TTC549 (cell line): ENCODE results near the gene MRPL16.
"Not testable (repeated sequence)": the region's sequence is repeated elsewhere in the genome, so short reads cannot be mapped to it uniquely, and the experiment has no call there.

Experiments used
- FAIRE-seq: peaks from 2 replicates; lab custom pipeline; 2012; peaks lifted over from hg19 to GRCh38; lab: Jason Lieb, UNC

Gene MRPL16

DNA sequence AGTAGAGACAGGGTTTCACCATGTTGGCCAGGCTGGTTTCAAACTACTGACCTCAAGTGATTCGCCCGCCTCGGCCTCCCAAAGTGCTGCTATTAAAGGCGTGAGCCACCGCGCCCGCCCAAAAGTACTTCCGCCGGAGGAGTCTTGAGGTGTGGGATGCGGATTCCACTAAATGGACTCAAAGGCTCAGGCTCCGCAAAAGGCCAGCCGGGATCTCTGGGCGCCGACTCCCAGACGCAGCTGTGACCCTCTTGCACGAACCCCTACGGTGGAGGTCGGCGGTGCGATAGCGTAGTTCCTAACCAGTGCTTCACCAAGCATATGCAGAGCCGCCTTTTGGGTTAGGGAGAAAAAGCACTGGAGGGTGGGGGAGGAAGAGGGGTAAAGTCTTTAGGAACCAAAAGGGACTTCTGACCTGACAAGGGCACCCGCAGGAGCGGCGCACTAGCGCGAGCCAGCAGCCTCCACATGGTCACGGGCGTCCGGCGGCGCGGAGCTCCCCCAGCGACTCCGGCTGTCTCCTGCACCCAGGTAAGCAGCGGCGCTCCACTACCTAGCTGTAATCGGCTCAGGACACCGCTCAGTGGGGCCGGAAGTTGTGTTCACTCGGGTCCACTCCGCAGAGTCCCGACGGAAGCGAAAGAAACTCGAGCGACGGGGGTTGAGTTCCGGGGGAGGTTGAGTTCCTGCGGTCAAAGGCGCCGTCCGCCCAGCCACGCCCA lies at the start of gene MRPL16:
Gene MRPL16, minus strand, starts transcription at position 590 of the 722 bp plus-strand sequence. Its CDS starts 120 bp downstream, at position 470.
- no peak for FAIRE-seq

DNA sequence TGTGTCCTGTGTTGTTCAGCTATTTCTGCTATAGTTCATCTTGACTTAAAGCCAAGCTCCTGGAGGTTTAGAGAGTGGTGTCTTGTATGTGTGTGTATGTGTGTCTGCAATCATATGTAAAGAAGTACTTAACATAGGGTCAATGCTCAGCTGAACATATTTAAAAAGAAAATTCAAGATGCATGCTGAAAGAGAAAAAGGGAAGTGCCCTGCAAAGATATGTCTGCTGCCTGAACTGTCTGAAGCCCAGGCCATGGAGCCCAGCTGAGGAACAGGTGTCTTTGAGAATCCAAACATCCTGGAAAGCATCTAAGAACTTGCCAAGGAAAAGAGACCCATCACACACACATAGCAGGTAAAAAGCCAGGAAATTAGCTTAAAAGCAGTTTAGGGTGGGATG lies 49.1 kb upstream of the MRPL16 start:
- no peak for FAIRE-seq

DNA sequence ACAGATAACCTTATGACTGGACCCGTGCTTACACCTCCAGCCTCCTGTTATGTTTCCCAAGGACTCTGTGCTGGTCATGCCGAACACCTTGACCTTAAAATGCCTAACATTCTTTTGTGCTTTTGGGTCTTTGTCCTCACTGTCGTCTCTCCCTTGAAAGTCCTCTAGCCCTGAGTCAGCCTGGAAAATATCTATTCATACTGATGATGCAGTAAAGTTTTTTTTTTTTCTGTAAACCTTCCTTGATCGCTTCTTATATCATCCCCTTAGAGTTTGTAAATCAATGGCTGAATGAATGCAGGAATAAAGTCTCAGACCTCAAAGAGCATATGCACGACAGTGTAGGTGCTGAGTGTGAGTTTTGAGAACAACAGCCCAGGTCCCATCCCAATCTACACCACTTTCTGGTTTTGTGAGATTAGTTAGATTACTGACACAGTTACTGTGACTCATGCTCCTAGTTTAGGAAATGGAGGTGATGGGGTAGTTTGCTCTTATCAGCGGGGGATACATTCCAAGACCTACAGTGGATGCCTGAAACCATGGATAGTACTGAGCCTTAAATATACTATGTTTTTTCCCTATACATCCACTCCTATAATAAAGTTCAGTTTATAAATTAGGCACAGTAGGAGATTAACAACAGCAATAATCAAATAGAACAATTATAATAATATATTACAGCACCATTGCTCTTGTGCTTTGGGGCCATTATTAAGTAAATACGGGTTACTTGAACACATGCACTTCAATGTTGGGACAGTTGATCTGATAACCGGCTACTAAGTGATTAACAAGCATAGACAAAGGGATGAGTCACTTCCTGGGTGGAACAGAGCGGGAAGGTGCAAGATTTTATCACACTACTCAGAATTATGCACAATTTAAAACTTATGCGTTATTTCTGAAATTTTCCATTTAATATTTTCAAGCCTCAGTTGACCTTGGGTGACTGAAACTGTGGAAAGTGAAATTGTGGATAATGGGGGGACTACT lies 47.2 kb upstream of the MRPL16 start:
- FAIRE-seq: no peak

DNA sequence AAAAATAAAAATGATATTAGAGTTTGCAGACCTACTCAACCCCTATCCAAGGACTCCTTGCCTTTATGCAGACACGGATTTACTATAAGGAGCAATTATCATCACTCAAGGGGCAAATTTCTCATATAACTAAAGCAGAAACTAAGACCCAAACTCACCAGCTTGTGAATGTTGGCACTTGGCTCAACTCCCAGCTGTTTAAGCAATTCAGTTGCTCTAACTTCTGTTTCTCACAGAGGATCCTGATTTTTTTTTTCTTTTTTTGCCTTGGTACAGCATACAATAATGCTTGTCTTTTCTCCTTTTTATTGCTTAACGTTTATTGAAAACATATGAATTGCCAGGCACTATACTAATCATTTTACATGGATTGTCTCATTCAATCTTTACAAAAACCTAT lies 44.3 kb upstream of the MRPL16 start:
- no peak for FAIRE-seq

DNA sequence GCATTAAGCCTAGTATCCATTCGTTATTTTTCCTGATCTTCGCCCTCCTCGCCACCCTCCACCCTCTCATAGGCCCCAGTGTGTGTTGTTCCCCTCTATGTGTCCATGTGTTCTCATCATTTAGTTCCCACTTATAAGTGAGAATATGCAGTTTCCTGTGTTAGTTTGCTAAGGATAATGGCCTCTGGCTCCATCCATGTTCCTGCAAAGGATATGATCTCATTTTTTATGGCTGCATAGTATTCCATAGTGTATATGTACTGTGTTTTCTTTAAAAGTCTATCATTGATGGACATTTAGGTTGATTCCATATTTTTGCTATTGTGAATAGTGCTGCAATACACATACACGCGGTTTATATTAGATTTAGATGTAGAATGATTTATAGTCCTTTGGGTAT lies 40.8 kb upstream of the MRPL16 start:
- FAIRE-seq: not testable (repeated sequence)

DNA sequence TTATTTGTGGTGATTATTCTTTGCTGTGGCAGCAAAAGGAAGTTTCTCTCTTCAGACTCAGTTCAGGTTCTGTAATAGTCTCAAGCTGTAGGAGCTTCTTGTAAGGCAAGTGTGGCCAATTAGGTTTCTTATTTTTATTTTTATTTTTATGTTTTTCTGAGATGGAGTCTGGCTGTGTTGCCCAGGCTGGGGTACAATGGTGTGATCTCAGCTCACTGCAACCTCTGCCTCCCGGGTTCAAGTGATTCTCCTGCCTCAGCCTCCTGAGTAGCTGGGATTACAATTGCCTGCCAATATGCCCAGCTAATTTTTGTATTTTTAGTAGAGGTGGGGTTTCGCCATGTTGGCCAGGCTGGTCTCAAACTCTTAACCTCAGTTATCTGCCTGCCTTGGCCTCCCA lies 39.0 kb upstream of the MRPL16 start:
- not testable (repeated sequence) for FAIRE-seq

DNA sequence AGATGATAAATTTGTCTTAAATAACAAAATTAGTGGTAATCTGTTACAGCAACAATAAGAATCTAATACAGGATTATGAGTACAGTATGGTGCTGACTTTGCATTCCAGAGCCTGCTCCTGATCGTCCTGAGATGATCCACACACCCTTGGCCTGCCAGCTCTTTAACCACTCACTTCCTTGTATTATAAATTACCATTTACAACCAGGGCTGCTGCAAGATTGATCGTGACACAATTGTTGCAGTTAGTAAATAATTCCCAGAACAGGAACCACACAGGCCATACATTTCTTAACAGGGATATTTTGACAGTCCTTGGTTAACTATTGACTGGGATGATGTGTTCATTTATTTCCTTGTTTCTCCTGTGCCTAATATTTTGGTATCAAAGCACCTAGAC lies 38.6 kb upstream of the MRPL16 start:
- no peak for FAIRE-seq

DNA sequence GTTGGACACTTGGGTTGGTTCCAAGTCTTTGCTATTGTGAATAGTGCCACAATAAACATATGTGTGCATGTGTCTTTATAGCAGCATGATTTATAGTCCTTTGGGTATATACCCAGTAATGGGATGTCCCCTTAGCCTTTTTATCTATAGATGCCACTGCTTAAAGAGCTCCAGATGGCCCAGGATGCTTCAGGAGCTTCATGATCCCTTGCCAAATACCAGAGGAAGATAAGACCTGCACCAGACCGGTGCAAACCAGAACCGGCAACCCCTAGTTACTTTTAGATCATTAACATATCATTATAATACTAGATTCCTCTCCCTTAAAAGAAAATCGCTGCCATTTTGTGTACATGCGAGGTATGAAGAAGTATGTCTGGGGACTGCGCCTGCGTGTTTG lies 37.9 kb upstream of the MRPL16 start:
- FAIRE-seq: not testable (repeated sequence)

DNA sequence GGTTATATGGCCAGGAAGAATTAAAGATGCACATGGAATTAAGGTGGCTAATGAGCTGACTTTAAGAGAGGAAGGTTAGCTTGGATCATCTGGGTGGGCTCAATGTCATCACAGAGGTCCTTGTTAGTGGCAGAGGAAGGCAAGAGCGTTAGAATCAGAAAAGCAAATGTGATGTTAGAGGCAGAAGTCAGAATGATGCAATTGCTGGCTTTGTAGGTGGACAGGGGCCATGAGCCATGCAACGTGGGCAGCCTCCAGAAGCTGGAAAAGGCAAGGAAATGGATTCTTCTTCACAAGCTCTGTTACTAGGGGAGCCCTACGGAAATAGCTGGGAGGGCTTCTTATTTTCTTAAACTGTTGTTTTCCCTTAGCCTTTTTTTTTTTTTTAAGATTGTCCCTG lies 37.0 kb upstream of the MRPL16 start:
- no peak for FAIRE-seq

DNA sequence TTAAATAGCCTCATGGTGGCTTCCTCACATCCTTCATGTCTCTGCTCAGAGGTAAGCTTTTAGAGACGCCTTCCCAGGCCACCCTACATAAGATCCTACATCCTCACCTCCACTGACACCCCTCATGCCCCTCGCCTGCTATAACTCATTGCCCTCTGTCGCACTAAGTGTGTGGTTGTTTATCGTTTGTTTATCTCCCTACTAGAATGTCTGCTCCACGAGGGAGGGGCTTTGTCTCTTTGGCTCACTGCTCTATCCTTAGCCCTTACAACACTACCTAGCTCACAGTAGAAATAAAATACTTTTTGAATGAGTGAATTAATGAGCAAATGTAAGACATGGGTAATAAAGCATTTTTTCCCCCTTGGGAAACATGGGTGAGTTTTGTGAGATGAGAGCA lies 36.0 kb upstream of the MRPL16 start:
- no peak for FAIRE-seq

DNA sequence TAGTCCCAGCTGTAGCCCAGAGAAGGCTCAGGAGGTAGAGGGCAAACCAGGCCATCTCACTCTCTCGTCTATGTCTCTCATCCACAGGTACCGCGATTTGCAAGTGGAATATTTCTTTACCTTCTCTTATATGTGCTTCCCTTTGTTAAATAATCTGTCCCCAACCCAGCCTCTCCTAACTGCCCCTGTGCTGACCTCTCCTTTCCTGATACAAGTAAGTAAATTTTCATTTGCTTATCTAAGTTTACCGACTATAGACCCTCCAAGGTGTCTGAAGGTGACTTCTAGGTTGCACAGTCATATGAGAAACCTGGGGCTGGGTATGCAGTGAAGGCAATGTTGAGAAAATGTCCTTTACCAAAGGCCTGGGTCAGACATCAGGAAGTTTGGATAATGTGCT lies 34.8 kb upstream of the MRPL16 start, which contains the start of gene CBLIF:
Gene CBLIF, minus strand, starts transcription at position 101 of the 400 bp plus-strand sequence. Its CDS starts 46 bp downstream, at position 55.
- no peak for FAIRE-seq

DNA sequence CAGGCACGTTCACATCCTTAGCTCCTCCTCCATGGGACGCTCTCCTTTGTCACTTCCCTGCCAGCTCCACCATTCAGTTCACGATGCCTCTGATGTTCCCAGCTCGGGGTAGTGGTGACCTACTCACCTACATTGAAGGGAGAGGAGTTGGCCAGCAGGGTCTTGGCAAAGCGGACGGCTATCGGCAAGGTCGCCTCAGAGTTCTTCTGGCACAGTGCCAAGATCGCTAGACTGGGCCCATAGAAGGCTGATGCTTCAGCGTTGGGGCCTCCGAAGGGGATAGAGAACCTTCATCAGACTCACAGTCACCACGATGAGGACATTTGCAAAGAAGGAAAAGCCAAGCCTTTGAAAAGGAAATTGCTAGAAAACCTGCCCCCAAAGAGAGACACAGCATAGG lies 31.7 kb upstream of the MRPL16 start:
- FAIRE-seq: no peak

DNA sequence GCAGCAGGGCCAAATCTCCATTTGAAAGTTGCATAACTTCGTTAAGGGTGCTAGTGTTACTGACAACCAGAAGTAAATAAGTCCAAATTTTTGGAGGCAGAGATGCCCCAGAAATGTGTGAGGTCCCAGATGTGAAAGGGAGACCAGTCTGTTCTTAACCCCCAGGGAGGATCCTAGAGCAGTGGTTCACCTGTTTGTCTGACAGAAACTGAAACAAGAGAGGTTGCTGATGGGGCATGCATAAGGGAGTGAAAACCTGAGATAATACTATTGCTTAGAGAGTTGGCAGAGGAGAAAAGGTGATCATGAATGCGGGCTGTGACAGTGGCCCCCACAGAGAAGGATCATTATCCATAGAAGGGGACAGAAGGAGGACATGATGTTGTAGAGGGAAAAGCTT lies 30.9 kb upstream of the MRPL16 start:
- FAIRE-seq: no peak

DNA sequence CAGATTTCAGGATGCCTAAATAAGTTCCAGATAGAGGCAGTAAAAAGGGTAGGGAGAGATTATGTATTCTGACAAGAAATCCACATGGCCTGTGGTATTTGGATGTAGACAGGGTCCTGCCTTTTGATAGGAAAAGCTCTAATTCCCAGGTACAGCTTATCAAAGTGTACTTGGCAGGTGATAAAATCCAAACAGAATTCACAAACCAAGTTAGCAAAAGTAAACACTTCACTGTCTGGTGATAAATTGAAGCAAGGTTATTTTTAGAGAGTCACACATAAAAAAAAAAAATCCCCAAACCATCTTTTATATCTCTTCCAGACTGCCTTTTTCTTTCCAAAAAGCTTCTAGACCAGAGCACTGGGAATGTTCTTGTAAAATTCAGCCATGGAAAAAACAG lies 29.0 kb upstream of the MRPL16 start:
- no peak for FAIRE-seq

DNA sequence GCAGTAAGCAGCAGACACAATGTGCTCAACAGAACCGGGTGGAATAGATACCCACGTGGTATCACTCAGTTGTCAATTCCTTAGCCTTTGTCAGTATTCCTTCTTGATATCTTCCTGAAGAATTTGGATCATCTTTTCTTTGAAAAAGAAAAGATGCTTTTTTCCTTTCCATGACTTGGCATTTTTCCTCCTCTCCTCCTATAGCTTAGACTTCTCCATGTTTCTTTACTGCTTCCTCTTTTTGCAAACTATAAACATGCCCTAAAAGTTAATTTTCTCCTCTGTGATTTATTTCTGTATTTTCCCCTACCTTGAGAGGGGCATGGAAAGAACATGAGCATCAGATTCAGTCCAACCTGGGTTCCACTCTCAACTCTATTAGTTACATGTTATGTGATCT lies 23.0 kb upstream of the MRPL16 start:
- no peak for FAIRE-seq

DNA sequence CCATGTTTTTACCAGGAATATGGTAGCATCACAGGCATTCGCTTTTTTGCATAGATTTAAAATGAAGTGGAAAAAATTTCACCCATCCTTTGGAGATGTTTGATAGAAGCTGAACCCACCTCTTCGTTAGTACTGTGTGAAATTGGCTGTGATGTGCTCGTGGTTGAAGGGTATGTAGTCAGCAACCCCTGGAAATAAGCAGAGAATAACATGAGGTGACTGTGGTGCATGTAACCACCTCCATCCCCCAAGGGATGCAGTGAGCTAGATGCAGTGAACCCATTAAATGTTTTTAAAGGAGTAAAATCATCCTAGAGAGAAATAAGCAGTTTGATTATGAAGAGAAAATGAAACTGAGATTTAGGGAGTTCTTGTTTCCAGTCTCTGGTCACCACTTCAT lies 18.8 kb upstream of the MRPL16 start:
- FAIRE-seq: no peak

DNA sequence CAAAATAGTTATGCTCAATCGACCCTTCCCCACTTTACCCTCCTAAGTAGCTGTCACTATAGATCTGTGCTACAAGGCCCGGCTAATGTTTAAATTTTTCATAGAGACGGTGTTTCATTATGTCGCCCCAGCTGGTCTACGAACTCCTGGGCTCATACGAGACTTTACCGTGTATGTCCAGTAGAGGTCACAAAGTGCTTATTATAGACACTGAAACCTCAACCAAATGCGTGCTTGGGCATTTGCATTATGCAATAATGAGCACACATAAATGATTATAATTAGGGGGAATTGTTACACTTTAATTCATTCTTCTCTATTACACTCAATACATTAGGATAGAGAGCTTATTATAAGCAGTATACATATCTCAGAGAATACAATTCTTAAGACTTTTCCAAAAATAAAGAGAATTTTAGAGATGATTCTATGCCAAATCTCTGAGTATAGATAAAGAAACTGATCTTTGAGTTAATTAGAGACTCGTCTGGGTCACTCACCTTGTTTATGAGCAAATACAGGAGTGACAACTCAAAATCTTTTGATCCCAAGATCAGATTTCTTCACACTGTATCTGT lies 12.5 kb upstream of the MRPL16 start:
- FAIRE-seq: peak; percentile 62

DNA sequence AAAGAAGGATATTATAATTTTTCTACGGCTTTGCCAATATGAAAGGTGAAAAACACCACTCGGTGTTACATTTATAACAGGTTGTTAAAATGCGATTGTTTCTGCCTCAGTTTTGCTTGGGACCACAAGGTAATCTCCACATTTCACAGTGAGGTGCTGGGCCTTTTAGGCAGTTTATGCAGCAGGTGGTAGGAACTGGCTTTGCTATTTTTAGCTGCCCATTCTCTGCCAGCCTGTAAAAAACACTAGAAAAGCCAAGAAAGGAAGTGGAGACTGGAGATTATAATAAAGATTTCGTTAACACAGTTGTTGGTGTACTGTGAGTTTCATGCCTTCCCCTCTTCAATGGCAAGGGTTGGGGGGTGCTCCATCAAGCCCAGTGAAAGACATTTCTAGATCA lies 8.0 kb upstream of the MRPL16 start:
- FAIRE-seq: no peak

DNA sequence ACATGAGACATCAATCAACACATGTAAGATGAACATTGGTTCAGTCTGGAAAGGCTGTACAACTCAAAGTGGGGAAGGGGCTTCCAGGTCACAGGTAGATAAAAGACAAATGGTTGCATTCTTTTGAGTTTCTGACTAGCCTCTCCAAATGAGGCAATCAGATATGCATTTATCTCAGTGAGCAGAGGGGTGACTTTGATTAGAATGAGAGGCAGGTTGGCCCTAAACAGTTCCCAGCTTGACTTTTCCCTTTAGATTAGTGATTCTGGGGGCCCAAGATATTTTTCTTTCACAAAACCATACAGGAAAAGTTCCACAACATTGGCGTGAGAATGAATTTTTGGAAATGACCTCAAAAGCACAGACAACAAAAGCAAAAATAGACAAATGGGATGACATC lies 5.9 kb upstream of the MRPL16 start:
- FAIRE-seq: not testable (repeated sequence)

DNA sequence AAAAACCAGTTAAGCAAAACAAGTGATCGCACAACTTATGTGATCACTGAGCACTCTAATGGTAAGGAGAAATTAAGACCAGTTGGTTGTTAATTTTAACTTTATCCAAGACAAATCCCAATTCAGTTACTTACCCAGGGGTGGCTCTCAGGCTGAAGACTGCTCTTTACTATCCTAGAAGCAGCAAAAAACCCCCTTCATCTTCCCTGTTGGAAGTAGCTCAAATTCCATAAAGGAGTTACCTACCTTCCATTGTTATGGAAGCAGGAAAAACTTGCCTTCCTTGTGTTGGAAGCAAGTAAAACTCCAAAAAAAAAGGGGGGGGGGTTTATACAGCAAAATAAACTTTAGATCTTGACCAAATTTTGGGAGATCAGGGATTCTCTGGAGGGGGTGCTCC lies 5.2 kb upstream of the MRPL16 start:
- no peak for FAIRE-seq

DNA sequence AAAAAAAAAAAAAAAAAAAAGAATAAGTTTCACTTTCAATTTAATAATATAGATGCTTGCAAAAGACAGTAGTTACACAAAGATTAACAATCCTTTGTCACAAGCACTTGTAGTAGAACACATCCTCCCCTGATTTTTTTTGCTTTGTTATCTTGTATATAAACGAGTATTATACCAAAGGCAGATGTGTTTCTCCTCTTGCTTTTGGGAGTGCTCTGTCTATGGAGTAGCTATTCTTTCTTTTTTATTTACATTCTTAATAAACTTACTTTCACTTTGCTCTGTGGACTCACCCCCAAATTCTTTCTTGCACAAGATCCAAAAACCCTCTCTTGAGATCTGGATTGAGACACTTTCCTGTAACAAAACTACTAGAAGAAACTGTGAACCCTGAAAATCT lies 3.4 kb upstream of the MRPL16 start:
- no peak for FAIRE-seq

DNA sequence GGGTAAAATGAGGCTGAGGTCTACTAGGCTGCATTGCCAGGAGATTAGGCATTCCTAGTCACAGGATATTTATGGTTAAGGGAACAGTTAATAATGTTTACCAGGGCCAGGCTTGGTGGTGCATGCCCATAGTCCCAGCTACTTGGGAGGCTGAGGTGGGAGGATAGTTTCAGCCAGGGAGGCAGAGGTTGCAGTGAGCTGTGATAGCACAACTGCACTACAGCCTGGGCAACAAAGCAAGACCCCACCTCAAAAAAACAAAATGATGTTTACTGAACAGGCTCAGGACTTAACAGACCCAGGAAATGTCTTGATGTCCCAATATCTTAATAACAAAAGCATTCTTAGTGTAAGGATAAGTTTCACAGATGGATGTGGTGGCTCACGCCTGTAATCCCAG lies 2.8 kb upstream of the MRPL16 start:
- FAIRE-seq: no peak

DNA sequence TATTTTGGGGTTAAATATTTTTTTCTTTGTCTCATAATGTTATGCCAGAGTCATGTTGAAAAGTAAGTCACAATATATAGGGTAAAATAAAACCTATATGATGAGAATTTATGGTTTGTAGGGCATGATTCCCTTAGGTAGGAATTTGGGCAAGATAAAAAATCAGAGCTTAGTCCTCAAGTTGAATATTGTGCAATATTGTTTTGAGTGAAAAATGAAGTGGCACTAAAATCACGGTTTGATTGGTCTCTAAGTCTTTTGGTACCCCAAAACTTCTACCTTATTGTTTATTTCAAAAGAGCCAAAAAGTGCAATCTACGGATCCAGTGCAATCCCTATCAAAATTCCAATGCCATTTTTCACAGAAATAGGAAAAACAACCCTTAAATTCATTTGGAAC lies 1.6 kb upstream of the MRPL16 start:
- FAIRE-seq: no peak
